Astrocyte (in vitro differentiated cells and primary cell): ENCODE results near the gene FOXO6. TPM values are rescaled to one million over a fixed set of nuclear protein-coding genes. Genes with fewer than 3 reads are reported as not detected.

Experiments used
- DNase-seq: peaks from one replicate; pipeline ENCODE4 v3.0.0-alpha.2; 2010; ENCODE audit warnings: low read depth
- FAIRE-seq: peaks from 2 replicates; lab custom pipeline; 2011; peaks lifted over from hg19 to GRCh38; lab: Jason Lieb, UNC
- H2AFZ ChIP-seq: 2 replicates; pipeline ENCODE4 v1.6.0; 2012; ENCODE audit warnings: low read depth, low read length, inconsistent platforms
- H3K27ac ChIP-seq: 2 replicates; pipeline ENCODE4 v1.5.1; 2011; ENCODE audit warnings: low read depth, low read length, inconsistent platforms
- H3K27me3 ChIP-seq: 2 replicates; pipeline ENCODE4 v1.6.0; 2011; ENCODE audit warnings: low read length, inconsistent platforms; ENCODE audit not compliant: insufficient read depth
- H3K36me3 ChIP-seq: 2 replicates; pipeline ENCODE4 v1.5.1; 2011; ENCODE audit warnings: low read length, inconsistent platforms; ENCODE audit not compliant: insufficient read depth
- H3K4me1 ChIP-seq: 2 replicates; pipeline ENCODE4 v1.5.1; 2011; ENCODE audit warnings: low read length, inconsistent platforms; ENCODE audit not compliant: insufficient read depth
- H3K4me2 ChIP-seq: 2 replicates; pipeline ENCODE4 v1.6.0; 2012; ENCODE audit warnings: low read length, inconsistent platforms
- H3K4me3 ChIP-seq: 2 replicates; pipeline ENCODE4 v1.5.1; 2011; ENCODE audit warnings: low read depth, mild to moderate bottlenecking, low read length, inconsistent platforms; ENCODE audit not compliant: insufficient read depth
- H3K79me2 ChIP-seq: 2 replicates; pipeline ENCODE4 v1.6.0; 2012; ENCODE audit warnings: mild to moderate bottlenecking, low read length, inconsistent platforms; ENCODE audit not compliant: insufficient read depth
- H3K9ac ChIP-seq: 2 replicates; pipeline ENCODE4 v1.6.0; 2012; ENCODE audit warnings: mild to moderate bottlenecking, low read length, inconsistent platforms
- H3K9me3 ChIP-seq: 2 replicates; pipeline ENCODE4 v1.5.1; 2012; ENCODE audit warnings: low read depth, mild to moderate bottlenecking, low read length, inconsistent platforms; ENCODE audit not compliant: insufficient read depth
- H4K20me1 ChIP-seq: 2 replicates; pipeline ENCODE4 v1.6.0; 2012; ENCODE audit warnings: low read length, inconsistent platforms; ENCODE audit not compliant: insufficient read depth
- H3K27ac Mint-ChIP-seq: one replicate; pipeline ENCODE4 v1.8.0; 2021; ENCODE audit warnings: mild to moderate bottlenecking, mixed read lengths; ENCODE audit not compliant: unreplicated experiment
- H3K27me3 Mint-ChIP-seq: one replicate; pipeline ENCODE4 v1.8.0; 2021; ENCODE audit warnings: low read depth, mixed read lengths; ENCODE audit not compliant: unreplicated experiment
- H3K36me3 Mint-ChIP-seq: one replicate; pipeline ENCODE4 v1.8.0; 2021; ENCODE audit warnings: low read depth, mixed read lengths; ENCODE audit not compliant: unreplicated experiment
- H3K4me1 Mint-ChIP-seq: one replicate; pipeline ENCODE4 v1.8.0; 2021; ENCODE audit warnings: low read depth, mixed read lengths; ENCODE audit not compliant: unreplicated experiment
- H3K4me3 Mint-ChIP-seq: one replicate; pipeline ENCODE4 v1.8.0; 2021; ENCODE audit warnings: mild to moderate bottlenecking, moderate library complexity, mixed read lengths; ENCODE audit not compliant: unreplicated experiment
- H3K9me3 Mint-ChIP-seq: one replicate; pipeline ENCODE4 v1.8.0; 2021; ENCODE audit warnings: mild to moderate bottlenecking, mixed read lengths; ENCODE audit not compliant: unreplicated experiment
- EZH2 ChIP-seq: IDR thresholded peaks from 2 replicates; pipeline ENCODE4 v1.6.1; 2012; ENCODE audit warnings: mild to moderate bottlenecking, low read length, inconsistent platforms; ENCODE audit not compliant: insufficient read depth
- total RNA-seq: library from RNA; stranded (reverse); gene quantifications from 2 replicates; pipeline ENCODE4 v1.2.1, GENCODE V29; 2021
- TF ChIP-seq, protein P1 (sequence below): IDR thresholded peaks from 2 replicates; pipeline ENCODE4 v1.5.1; 2011; ENCODE audit warnings: low read depth, mild to moderate bottlenecking, inconsistent platforms, low read length, moderate library complexity; ENCODE audit not compliant: insufficient read depth

FOXO6 gene
- total RNA-seq, 1 donor from 2014 or later: 1.2 TPM

- Histone ChIP-seq H3K4me3 (no peak overlapping the region), H3K4me2 (no peak overlapping the region), H3K4me1 (peaks cover 8% of the 10 kb centered on the region), H3K36me3 (no peaks in the 10 kb centered on the region), H4K20me1 (no peaks in the 10 kb centered on the region), H3K79me2 (no peaks in the 10 kb centered on the region), H3K9ac (no peak overlapping the region), H3K27ac (no peak overlapping the region), H3K27me3 (no peaks in the 10 kb centered on the region), H2AFZ (no peak overlapping the region), H3K9me3 (no peaks in the 10 kb centered on the region)
- peaks cover 38% of the 10 kb centered on the region for H3K27me3 Mint-ChIP-seq
- DNase-seq: no peak
- H3K9me3 Mint-ChIP-seq: peaks cover 3% of the 10 kb centered on the region
- no peak for FAIRE-seq
- no peak overlapping the region for H3K4me3 Mint-ChIP-seq
- H3K36me3 Mint-ChIP-seq: no peaks in the 10 kb centered on the region
- TF ChIP-seq, protein P1, sequence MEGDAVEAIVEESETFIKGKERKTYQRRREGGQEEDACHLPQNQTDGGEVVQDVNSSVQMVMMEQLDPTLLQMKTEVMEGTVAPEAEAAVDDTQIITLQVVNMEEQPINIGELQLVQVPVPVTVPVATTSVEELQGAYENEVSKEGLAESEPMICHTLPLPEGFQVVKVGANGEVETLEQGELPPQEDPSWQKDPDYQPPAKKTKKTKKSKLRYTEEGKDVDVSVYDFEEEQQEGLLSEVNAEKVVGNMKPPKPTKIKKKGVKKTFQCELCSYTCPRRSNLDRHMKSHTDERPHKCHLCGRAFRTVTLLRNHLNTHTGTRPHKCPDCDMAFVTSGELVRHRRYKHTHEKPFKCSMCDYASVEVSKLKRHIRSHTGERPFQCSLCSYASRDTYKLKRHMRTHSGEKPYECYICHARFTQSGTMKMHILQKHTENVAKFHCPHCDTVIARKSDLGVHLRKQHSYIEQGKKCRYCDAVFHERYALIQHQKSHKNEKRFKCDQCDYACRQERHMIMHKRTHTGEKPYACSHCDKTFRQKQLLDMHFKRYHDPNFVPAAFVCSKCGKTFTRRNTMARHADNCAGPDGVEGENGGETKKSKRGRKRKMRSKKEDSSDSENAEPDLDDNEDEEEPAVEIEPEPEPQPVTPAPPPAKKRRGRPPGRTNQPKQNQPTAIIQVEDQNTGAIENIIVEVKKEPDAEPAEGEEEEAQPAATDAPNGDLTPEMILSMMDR: no peak
- TF ChIP-seq EZH2: no peak
- peak overlapping the region; percentile 8 for H3K27ac Mint-ChIP-seq
- H3K4me1 Mint-ChIP-seq: peaks cover 31% of the 10 kb centered on the region
Measured at GRCh38 chr1:41318135-41318534, 43.1 kb upstream of the FOXO6 start.

DNA sequence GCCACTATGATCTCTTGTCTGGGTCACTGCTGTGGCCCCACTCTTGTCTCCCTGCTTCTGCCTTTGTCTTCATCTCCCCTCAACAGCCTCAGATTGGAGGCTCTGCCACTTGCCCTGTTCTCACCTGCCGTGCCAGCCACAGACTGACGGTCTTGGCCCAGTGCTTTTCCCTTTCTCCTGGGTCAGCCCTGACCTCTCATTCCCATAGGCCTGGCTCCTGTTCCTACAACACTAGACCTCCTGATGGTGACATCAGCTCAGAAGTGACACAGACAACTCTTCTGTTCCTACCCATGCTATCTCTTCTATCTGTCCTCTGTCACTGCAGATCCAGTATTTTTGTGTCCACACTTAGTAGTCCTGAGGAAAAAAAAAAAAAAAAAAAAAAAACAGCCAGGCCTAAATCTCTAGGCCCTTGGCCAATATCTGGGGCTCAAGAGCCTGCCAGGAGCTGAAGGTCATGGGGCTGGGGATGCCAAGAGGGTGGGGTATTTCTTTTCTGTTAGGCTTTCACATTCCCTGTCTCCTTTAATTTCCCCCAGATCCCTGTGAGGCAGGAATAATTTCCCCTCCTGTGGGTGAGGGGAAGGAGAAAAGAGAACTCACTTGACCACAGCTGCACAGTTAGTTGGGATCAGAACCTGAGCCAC lies 42.0 kb upstream of the FOXO6 start:
- Mint-ChIP-seq H3K9me3 (peaks cover 3% of the 10 kb centered on the region), H3K27me3 (peaks cover 44% of the 10 kb centered on the region), H3K4me1 (peaks cover 27% of the 10 kb centered on the region), H3K27ac (peak overlapping the region; percentile 82), H3K36me3 (no peaks in the 10 kb centered on the region), H3K4me3 (no peak overlapping the region)
- no peak for TF ChIP-seq EZH2
- TF ChIP-seq, protein P1: no peak
- no peaks in the 10 kb centered on the region for H3K36me3 ChIP-seq
- no peaks in the 10 kb centered on the region for H3K79me2 ChIP-seq
- H4K20me1 ChIP-seq: no peaks in the 10 kb centered on the region
- H3K27ac ChIP-seq: no peak overlapping the region
- no peak for FAIRE-seq
- H3K4me2 ChIP-seq: no peak overlapping the region
- peaks cover 8% of the 10 kb centered on the region for H3K4me1 ChIP-seq
- no peak overlapping the region for H3K4me3 ChIP-seq
- no peak for DNase-seq
- no peaks in the 10 kb centered on the region for H3K9me3 ChIP-seq
- no peaks in the 10 kb centered on the region for H3K27me3 ChIP-seq
- no peak overlapping the region for H3K9ac ChIP-seq
- no peak overlapping the region for H2AFZ ChIP-seq
